WI38 (cell line): ENCODE measurements around the gene DNAAF1.

Experiments used
- H3K4me3 ChIP-seq: 2 replicates; pipeline ENCODE4 v1.5.1; 2011; ENCODE audit warnings: low read depth, mild to moderate bottlenecking, control low read depth, low read length
- CTCF ChIP-seq: IDR thresholded peaks from 2 replicates; pipeline ENCODE4 v1.5.1; 2012; ENCODE audit warnings: low read depth, mild to moderate bottlenecking, control low read depth, low read length

The DNAAF1 gene

DNA sequence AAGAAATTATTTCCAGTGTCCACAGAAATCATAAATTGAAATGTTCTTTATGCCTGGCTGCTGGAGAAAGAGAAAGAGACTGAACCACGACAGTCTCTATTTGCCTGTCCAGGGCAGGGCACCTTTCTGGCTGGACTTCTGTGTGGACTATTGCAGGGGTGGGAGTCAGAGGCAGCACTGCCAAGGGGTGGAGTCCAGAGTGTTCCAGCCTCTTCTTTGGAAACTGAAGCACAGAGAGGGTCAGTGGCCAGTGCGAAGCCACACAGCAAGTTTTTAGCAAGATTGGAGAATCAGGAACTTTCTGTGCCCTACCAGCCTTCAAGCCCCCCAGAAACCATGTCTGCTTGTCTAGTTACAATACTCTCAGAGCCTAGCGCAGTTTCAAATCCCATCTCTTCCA, 79.4 kb downstream of the DNAAF1 start:
- TF ChIP-seq CTCF = no peak
- no peak overlapping the region for H3K4me3 ChIP-seq

- TF ChIP-seq CTCF = no peak
- no peak overlapping the region for H3K4me3 ChIP-seq
Measured at GRCh38 chr16:84225126-84225525, 80.0 kb downstream of the DNAAF1 start.

DNA sequence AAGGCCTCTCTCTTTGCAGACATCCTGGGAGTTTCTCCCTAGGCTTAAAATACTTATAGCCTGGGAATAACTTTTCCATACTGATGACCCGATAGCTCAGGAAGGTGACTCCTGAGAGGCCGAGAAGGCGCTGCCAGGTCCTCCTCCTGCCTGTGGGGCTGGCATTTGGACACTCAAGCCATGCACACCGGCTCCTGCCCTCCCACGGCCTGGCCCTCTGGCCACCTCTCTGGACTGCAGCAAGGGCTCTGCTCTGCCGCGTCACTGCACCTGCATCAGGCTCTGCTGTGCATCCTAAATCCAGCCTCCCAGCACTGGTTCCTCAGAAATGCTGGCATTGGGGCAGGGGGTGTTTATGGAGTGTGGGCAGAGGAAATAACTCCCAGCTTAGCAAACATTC, 80.5 kb downstream of the DNAAF1 start:
- TF ChIP-seq CTCF = no peak

GRCh38 chr16:84226026-84226425, 80.9 kb downstream of the DNAAF1 start:
- TF ChIP-seq CTCF = no peak
- no peak overlapping the region for H3K4me3 ChIP-seq

More for the DNA sequence above, 80.5 kb downstream of the DNAAF1 start:
- H3K4me3 ChIP-seq = no peak overlapping the region
